NCI-H1092 (cell line): ENCODE results near the gene SREBF2.
A peak's percentile ranks its signal among the peaks of the same experiment; 100 is the strongest.

Experiments used
- DNase-seq: peaks from one replicate; lab custom pipeline; 2025; lab: John Stamatoyannopoulos, UW

The SREBF2 gene

GRCh38 chr22:41908411-41909309 is 75.8 kb downstream of the SREBF2 start:
- no peak for DNase-seq

- DNase-seq = no peak
Observed at GRCh38 chr22:41909310-41910049, 76.6 kb downstream of the SREBF2 start.

- DNase-seq = no peak
Observed at GRCh38 chr22:41910050-41911000, 77.4 kb downstream of the SREBF2 start.

GRCh38 chr22:41911001-41911611 is 78.2 kb downstream of the SREBF2 start:
- no peak for DNase-seq

GRCh38 chr22:41912338-41913039 is 79.6 kb downstream of the SREBF2 start:
- DNase-seq = no peak

GRCh38 chr22:41913040-41913719 is 80.3 kb downstream of the SREBF2 start:
- DNase-seq = no peak

- DNase-seq = no peak
Observed at GRCh38 chr22:41913842-41914534, 81.1 kb downstream of the SREBF2 start.

- DNase-seq = no peak
Observed at GRCh38 chr22:41914611-41915034, 81.7 kb downstream of the SREBF2 start.

GRCh38 chr22:41915035-41915785 is 82.3 kb downstream of the SREBF2 start, which contains the start of gene SHISA8:
TSS of gene SHISA8 (minus strand) at chr22:41915074. CDS start at chr22:41914667, 407 bp downstream.
- peak; percentile 54 for DNase-seq

- no peak for DNase-seq
Observed at GRCh38 chr22:41915786-41916493, 83.0 kb downstream of the SREBF2 start.

- no peak for DNase-seq
Observed at GRCh38 chr22:41916745-41917358, 83.9 kb downstream of the SREBF2 start.

- peak; percentile 81 for DNase-seq
Observed at GRCh38 chr22:41917375-41917902, 84.5 kb downstream of the SREBF2 start.

GRCh38 chr22:41917903-41918791 is 85.2 kb downstream of the SREBF2 start:
- DNase-seq = peak; percentile 24

- no peak for DNase-seq
Observed at GRCh38 chr22:41919357-41920224, 86.7 kb downstream of the SREBF2 start.

- DNase-seq = no peak
Observed at GRCh38 chr22:41920271-41920976, 87.5 kb downstream of the SREBF2 start.
